M059J (cell line): ENCODE data around the gene CCDC182. TPM values are rescaled to one million over a fixed set of nuclear protein-coding genes. Genes with fewer than 3 reads are reported as not detected.

Source experiments
- DNase-seq: peaks from one replicate; pipeline ENCODE4 v3.0.0-alpha.2; 2012; ENCODE audit warnings: low read depth
- total RNA-seq: library from RNA; depleted of rRNA; stranded (reverse); fragments of >200 nt; shearing (Covaris generic); gene quantifications from 2 replicates; pipeline ENCODE4 v1.2.3, GENCODE V29; 2014; rRNA removed

Gene CCDC182
- total RNA-seq, 1 experiment from 2014 or later: not detected

DNA sequence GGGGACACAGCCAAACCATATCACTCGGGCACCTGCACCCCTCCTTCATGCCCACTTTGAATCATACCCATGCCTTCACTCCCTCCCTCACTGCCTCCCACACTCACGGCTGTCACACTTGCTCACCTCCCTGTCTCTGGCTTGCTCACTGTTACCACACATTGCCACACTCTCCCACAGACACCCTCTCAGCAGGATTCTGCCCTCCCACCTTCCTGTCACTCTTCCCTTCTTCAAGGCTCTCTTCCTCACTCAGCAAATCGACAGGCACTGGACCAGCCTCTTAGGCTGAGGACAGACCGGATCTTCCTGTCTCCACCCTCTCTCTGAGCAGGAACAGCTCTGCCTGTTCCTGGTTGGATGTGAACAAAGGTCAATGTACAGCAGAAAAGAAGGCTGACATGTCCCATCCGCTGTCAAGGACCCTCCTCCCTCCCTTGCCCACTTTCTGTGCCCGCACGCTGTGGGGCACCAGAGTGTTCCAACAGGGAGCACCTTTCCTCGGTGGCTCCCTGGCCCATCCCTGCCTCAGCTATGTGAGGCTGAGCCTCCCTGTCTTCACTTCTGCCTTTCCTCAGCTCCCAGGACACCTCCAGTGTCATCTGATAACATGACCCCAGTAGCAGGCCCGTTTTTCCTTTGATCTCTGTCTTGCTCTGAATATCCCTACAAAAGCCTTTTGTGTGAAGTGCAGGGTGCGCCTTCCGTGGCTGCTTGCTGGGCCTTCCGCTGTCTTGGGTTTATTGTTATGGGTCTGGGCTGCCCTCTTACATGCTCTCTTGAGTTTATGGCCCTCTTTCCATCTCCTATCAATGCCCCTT, 47.0 kb downstream of the CCDC182 start:
- no peak for DNase-seq

- DNase-seq: no peak
Observed at GRCh38 chr17:57697197-57697596, 47.9 kb downstream of the CCDC182 start.

DNA sequence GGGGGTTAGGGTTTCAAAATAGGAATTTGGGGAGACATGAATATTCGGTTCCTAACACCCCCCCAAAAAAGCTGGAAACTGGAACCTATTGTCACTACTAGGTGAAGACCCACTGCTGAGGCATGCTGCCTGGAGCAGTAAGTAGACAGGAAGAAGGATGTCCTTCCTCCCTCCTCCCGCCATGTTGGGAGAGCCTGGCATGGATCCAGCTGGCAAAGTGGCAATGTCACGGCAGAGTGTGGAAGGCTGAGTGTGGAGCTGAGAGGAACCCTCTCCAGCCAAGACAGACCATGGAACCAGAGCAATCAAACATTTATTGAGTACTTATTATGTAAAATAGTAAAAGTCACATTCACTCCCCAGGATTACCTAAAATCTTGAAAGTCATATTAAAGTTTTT, 49.0 kb downstream of the CCDC182 start:
- no peak for DNase-seq

Other genes with a start within 250 kb of the CCDC182 start
- 25.8 and 31.8 TPM in 2 replicates for gene MRPS23, start 104.7 kb upstream of the CCDC182 start, total RNA-seq
- 4.4 and 16.2 TPM in 2 replicates for gene CUEDC1, start 210.1 kb upstream of the CCDC182 start, total RNA-seq
- 62.4 and 63.3 TPM in 2 replicates for gene VEZF1, start 243.0 kb upstream of the CCDC182 start, total RNA-seq